GM19240 (cell line): Measurements from ENCODE around the gene BAMBI.

Experiments used
- DNase-seq: peaks from one replicate; pipeline ENCODE4 v3.0.0; 2011; ENCODE audit warnings: low spot score; ENCODE audit not compliant: insufficient read length

The BAMBI gene

GRCh38 chr10:28704464-28705161, 27.3 kb downstream of the BAMBI start:
- DNase-seq, result no peak

- no peak for DNase-seq
These were observed 28.2 kb downstream of the BAMBI start for GRCh38 chr10:28705472-28705871.

- DNase-seq, result no peak
These were observed 31.8 kb downstream of the BAMBI start for GRCh38 chr10:28709001-28709710.

- no peak for DNase-seq
These were observed 33.0 kb downstream of the BAMBI start for GRCh38 chr10:28710202-28710886.

DNA sequence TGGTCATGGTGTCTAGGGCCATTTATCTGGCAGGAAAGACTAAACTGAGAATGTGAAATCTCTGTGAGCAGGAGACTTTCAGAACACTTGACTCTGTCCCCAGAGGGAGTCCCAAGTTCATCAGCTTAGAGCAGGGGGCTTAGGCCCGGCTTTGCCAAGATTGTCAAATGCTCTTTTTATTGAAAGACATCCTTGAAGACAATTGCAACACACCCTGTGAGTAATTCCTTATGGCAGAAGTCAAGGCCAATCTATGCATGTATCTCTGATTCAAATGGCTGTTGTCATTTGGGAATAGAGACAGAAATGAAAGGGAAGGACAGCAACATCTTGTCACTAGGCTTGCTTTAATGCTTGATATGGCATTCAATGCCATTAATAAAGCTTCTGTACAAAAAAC, 33.7 kb downstream of the BAMBI start:
- DNase-seq, result no peak

DNA sequence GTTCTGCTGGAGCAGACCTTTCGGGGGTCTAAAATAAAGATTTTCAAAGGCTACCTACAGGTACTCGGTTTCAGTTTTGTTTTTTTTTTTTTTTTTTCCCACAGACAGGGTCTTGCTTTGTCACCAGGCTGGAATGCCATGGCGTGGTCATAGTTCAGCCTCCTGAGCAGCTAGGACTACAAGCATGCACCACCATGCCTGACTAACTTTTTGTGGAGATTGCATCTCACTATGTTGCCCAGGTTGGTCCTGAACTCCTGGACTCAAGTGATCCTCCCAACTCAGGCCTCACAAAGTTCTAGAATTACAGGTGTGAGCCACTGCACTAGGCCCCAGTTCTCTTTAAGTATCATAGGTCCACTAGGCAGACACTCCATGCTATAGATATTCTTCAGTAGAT, 34.5 kb downstream of the BAMBI start:
- no peak for DNase-seq

- DNase-seq, result no peak
These were observed 36.5 kb downstream of the BAMBI start for GRCh38 chr10:28713626-28714352.

GRCh38 chr10:28714401-28715053, 37.2 kb downstream of the BAMBI start:
- DNase-seq, result no peak

GRCh38 chr10:28715246-28715645, 37.9 kb downstream of the BAMBI start:
- DNase-seq, result no peak

DNA sequence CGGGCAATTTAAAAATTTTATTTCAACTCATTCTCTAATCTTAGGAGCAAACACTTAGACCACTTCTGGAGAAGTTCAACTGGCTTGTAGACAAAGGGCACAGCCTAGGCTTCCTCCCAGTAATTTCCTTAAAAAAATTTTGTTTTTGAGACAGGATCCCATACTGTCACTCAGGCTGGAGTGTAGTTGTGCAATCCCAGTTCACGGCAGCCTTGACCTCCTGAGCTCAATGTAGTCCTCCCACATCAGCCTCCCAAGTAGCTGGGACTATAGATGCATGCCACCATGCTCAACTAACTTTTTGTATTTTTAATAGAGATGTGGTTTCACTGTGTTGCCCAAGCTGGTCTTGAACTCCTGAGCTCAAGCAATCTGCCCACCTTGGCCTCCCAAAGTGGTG, 38.4 kb downstream of the BAMBI start:
- DNase-seq, result no peak

DNA sequence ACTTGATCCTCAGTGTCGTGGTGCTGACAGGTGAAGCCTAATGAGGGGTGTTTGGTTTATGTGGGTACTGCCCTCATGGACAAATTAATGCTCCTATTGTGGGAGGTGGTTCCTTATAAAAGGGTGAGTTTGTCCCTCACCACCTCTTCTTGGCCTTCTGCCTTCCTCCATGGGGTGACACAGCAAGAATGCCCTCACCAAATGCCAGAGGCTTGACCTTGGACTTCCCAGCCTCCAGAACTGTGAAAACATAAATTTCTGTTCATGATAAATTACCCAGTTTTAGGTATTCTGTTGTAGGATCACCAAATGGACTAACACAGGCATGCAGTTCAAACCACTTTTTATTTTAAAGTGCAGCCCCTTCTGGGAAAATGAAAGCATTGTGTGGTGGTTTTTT, 39.4 kb downstream of the BAMBI start:
- no peak for DNase-seq

DNA sequence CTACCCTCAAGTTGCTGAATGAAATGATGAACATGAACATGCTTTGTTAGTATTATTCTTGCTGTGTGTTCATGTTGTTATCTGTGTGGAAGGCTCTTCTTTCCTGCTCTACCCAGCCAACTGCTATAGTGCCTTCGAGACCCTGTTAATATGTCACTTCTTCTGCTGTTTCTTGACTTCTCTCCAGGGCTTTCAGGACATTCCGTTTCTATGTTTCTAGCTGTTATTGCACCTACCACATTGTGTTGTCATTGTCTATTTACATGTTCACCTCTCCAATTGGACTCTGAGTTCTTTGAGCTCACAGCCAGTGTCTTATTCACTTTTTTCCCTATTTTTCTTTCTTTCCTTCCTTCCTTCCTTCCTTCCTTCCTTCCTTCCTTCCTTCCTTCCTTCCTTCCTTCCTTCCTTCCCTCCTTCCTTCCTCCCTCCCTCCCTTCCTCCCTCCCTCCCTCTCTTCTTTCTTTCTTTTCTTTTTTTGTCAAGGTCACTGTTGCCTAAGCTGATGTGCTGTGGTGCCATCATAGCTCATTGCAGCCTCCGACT, 40.4 kb downstream of the BAMBI start:
- no peak for DNase-seq

DNA sequence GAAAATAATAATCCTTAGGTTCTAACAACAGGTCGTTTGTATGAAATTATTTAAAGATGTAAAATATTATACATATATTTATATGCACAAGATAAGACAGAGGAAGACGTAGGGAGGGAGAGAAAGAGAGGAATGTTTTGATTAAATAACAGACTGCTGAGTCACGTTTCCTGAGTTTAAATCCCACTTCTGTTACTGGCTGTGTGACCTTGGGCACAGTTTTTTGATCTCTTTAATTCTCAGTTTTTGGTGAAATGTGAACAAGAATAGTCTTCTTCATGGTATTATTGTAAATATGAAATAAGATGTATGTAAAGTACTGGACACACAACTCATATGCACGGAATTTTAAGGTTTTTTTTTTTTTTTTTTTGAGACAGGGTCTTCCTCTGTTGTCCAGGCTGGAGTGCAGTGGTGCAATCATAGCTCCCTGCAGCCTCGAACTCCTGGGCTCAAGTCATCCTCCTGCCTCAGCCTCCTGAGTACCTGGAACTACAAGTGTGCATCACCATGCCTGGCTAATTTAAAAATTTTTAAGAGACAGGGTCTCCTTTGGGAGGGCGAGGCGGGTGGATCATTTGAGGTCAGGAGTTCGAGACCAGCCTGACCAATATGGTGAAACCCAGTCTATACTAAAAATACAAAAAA, 42.6 kb downstream of the BAMBI start:
- no peak for DNase-seq

DNA sequence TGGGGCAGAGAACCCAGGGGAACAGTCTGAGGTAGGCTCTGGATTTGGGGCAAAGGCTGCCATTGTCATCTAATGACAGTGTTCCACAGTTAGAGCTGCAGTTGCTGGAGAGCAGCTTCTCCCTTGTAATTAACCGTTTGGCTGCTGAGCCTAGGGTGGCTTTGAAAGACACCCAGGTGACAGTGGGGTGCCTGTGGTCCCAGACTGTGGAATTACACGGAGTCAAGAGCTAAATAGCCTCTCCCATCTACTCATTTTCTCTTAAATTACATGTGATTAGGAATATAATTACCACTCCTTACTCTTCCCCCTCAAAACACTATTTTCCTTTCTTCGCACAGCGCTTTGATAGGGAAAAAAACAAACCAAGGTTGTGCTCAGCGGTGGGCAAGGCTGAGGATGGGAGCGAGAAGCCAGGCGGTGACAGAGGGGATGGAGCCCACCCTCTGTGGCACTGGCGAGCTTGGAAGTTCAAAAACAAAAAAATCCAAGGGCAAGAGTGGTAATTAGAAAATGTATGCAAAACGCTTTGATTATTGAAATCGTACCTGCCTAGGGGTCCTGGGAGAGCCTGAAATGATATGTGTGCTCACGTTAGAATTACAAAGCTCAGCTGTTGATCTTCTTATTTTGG, 44.1 kb downstream of the BAMBI start:
- no peak for DNase-seq

DNA sequence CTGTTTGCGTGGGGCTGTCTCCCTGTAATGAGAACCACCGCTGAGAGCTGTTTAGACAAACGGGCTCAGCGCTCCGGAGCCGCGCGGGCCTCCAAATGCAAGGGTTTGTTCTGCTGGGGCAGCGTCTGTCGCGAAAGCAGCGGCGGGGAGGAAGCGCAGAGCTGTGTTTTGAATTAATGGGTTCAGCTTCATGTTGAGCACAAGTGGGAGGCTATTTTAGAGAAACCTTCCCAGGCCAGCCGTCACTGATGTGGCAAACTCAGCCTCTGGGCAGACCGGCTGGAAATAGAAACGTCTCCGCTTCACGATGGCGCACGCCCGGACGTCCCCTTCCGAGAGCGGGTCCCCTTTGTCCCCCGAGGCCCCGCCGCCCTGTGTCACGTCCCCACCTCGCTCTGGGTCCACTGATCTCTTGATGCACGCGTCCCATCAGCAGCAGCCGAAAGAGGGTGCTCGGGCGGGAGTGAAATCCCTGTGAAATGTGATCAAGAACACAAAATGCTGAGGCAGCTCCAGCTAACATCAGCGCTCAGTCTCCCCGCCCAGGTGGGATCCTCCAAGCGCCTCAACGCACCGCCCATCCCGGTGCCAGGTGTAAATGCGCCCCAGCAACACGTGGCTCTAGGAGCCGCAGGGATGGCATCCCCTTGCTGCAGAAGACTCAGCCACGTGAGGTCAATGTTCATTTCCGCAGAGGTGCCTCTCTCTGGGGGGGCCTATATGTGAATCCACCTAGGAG, 44.9 kb downstream of the BAMBI start:
- no peak for DNase-seq

DNA sequence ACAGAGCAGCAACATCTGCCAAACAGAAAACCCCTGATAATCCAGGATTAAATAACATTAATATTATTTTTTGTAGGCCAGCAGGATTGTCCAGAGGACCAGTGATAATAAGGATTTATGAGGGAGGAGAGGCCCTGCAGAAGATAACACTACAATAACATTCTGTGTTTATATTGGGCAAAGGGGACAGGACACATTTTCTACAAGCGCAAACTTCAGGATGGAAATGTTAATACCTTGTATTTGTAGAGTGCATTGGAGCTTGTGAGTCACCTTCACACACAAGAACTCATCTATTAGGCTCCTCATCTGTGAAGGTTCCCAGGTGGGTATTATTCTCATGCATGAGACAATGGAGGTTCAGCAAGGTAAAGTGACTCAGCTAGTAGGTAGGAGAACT, 51.0 kb downstream of the BAMBI start:
- no peak for DNase-seq

DNA sequence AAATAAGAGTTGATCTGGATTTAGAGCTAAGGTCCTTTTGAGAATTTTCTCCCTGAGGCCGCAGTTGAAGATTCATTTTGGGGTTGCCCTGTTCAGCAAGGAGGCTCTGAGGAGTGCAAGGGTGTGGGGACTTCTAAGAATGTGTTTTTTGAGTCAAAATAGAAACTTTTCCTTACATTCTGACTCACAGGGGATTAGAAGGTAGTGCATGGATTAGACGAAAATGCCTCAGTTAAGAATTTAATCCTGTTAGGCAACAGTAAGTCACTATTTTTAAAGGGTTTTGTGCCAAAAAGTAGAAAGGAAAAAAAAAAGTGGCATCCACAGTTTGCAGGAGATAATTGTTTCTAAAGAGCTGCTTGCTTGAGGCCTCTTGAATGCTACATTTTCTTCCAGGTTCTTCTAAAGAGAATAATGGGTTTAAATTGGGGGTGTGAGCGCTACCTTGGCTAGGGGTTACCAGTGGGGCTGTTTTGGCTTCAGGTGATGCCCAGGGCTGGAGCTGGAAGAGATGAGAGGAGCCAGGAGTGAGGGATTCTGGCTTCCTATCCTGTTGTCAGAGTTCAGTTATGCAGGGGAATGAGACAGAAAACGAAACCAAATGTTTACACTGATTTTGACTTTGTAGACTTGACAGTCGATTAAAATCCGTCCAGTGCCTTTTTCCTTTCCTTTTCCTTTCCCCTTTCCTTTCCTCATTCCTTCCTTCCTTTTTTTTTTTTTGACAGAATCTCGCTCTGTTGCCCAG, 52.9 kb downstream of the BAMBI start:
- DNase-seq, result no peak

GRCh38 chr10:28732091-28732490, 54.8 kb downstream of the BAMBI start:
- DNase-seq, result no peak
